Calu3 (cell line): ENCODE measurements around the gene KIF21B. TPM values are rescaled to one million over a fixed set of nuclear protein-coding genes. Genes with fewer than 3 reads are reported as not detected.

Experiments used
- BruUV-seq: library from RNA; stranded (reverse); fragments of 400-500 nt; replicated peaks from 2 replicates; lab custom pipeline; 2021; lab: Mats Ljungman, UMichigan
- CTCF ChIA-PET: fragments of 300-600 bp; sonication (Branson Sonifier 250); formaldehyde crosslinking; loops from one replicate; lab custom pipeline; 2022; ENCODE audit warnings: antibody characterized with exemption; lab: Charles Lee
- DNase-seq: peaks from one replicate; pipeline ENCODE4 v3.0.0; 2022
- H3K27ac Mint-ChIP-seq: one replicate; pipeline ENCODE4 v1.8.0; 2022; ENCODE audit warnings: mixed read lengths; ENCODE audit not compliant: unreplicated experiment
- H3K27me3 Mint-ChIP-seq: one replicate; pipeline ENCODE4 v1.8.0; 2022; ENCODE audit warnings: mixed read lengths; ENCODE audit not compliant: unreplicated experiment
- H3K36me3 Mint-ChIP-seq: one replicate; pipeline ENCODE4 v1.8.0; 2022; ENCODE audit warnings: mild to moderate bottlenecking, moderate library complexity, mixed read lengths; ENCODE audit not compliant: insufficient read depth, unreplicated experiment
- H3K4me1 Mint-ChIP-seq: one replicate; pipeline ENCODE4 v1.8.0; 2022; ENCODE audit warnings: mild to moderate bottlenecking, low read depth, mixed read lengths; ENCODE audit not compliant: unreplicated experiment
- H3K4me3 Mint-ChIP-seq: one replicate; pipeline ENCODE4 v1.8.0; 2022; ENCODE audit warnings: mild to moderate bottlenecking, low read depth, moderate library complexity, mixed read lengths; ENCODE audit not compliant: unreplicated experiment
- H3K9me3 Mint-ChIP-seq: one replicate; pipeline ENCODE4 v1.8.0; 2022; ENCODE audit warnings: low read depth, mixed read lengths; ENCODE audit not compliant: unreplicated experiment
- intact Hi-C: fragments of 100-400 bp; cut with micrococcal nuclease; formaldehyde crosslinking; loops from one replicate; pipeline ENCODE4 v1.10.0; 2022; ENCODE audit not compliant: unreplicated experiment
- total RNA-seq: library from RNA; stranded (reverse); gene quantifications from 2 replicates; pipeline ENCODE4 v1.2.3, GENCODE V29; 2022
- TF ChIP-seq, protein P1 (sequence below): fragments of 200-600 bp; IDR thresholded peaks from one replicate; pipeline ENCODE4 v1.8.0; 2022; ENCODE audit warnings: antibody characterized with exemption; ENCODE audit not compliant: unreplicated experiment

The KIF21B gene
- total RNA-seq, 1 experiment from 2014 or later, result 6.7 TPM

- Mint-ChIP-seq H3K27ac (no peak overlapping the region), H3K9me3 (no peaks in the 10 kb centered on the region), H3K4me1 (no peaks in the 10 kb centered on the region), H3K36me3 (peaks cover 12% of the 10 kb centered on the region), H3K27me3 (no peaks in the 10 kb centered on the region), H3K4me3 (no peak overlapping the region)
- CTCF ChIA-PET, result no interaction called here
- no TSS peak for BruUV-seq
- TF ChIP-seq, protein P1, sequence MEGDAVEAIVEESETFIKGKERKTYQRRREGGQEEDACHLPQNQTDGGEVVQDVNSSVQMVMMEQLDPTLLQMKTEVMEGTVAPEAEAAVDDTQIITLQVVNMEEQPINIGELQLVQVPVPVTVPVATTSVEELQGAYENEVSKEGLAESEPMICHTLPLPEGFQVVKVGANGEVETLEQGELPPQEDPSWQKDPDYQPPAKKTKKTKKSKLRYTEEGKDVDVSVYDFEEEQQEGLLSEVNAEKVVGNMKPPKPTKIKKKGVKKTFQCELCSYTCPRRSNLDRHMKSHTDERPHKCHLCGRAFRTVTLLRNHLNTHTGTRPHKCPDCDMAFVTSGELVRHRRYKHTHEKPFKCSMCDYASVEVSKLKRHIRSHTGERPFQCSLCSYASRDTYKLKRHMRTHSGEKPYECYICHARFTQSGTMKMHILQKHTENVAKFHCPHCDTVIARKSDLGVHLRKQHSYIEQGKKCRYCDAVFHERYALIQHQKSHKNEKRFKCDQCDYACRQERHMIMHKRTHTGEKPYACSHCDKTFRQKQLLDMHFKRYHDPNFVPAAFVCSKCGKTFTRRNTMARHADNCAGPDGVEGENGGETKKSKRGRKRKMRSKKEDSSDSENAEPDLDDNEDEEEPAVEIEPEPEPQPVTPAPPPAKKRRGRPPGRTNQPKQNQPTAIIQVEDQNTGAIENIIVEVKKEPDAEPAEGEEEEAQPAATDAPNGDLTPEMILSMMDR, result no peak
- no peak for DNase-seq
- intact Hi-C loops, result no loop called here
Observed at GRCh38 chr1:200959411-200959921, 64.0 kb downstream of the KIF21B start.

DNA sequence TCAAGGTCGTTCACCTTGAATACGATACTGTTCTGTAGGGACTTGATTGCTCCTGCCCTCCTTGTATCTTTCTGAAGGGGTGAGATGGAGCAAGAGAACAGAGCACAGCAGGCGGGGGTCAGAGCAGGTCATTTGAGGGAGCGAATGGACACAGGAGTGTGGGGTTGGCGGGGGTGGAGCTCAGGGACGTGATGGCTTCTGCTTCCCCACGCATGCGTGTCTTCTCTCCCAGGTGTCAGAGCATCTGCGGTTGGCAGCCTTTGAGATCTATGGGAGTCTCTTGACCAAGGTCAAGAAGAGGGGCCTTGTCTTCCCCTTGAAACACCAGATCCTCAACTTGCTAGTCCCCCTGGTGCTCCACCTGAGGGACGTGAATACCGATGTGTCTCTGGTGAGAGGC, 64.9 kb downstream of the KIF21B start:
- peaks cover 13% of the 10 kb centered on the region for H3K36me3 Mint-ChIP-seq

GRCh38 chr1:200954434-200954833, 69.1 kb downstream of the KIF21B start:
- CTCF ChIA-PET, result interaction anchor here (0.9 kb wide), 1 partner anchor 17 kb away, joined by 3 read pairs; no protein-coding TSS in a partner anchor
- intact Hi-C loops, result no loop called here
- Mint-ChIP-seq H3K9me3 (no peaks in the 10 kb centered on the region), H3K4me3 (no peak overlapping the region), H3K27ac (no peak overlapping the region), H3K36me3 (peaks cover 9% of the 10 kb centered on the region), H3K27me3 (no peaks in the 10 kb centered on the region), H3K4me1 (no peaks in the 10 kb centered on the region)
- no TSS peak for BruUV-seq
- DNase-seq, result no peak
- TF ChIP-seq, protein P1, result no peak

More for the DNA sequence above, 64.9 kb downstream of the KIF21B start:
- no peak for DNase-seq
- H3K27me3 Mint-ChIP-seq, result no peaks in the 10 kb centered on the region
- BruUV-seq, result no TSS peak
- H3K9me3 Mint-ChIP-seq, result no peaks in the 10 kb centered on the region
- no peak overlapping the region for H3K27ac Mint-ChIP-seq
- intact Hi-C loops, result no loop called here
- H3K4me3 Mint-ChIP-seq, result no peak overlapping the region
- TF ChIP-seq, protein P1, result no peak
- H3K4me1 Mint-ChIP-seq, result no peaks in the 10 kb centered on the region
- CTCF ChIA-PET, result no interaction called here

- H3K4me1 Mint-ChIP-seq, result no peaks in the 10 kb centered on the region
- no peak for DNase-seq
- CTCF ChIA-PET, result no interaction called here
- peaks cover 15% of the 10 kb centered on the region for H3K36me3 Mint-ChIP-seq
- intact Hi-C loops, result no loop called here
- H3K9me3 Mint-ChIP-seq, result peaks cover 10% of the 10 kb centered on the region
- no TSS peak for BruUV-seq
- no peak overlapping the region for H3K27ac Mint-ChIP-seq
- H3K4me3 Mint-ChIP-seq, result no peak overlapping the region
- TF ChIP-seq, protein P1, result no peak
- H3K27me3 Mint-ChIP-seq, result no peaks in the 10 kb centered on the region
Observed at GRCh38 chr1:200951016-200951415, 72.5 kb downstream of the KIF21B start.
